GM12872 (cell line): ENCODE data around the gene NPFFR2.

Source experiments
- CTCF ChIP-seq: IDR thresholded peaks from 3 replicates; pipeline ENCODE4 v1.5.1; 2011; ENCODE audit warnings: low read depth, mild to moderate bottlenecking, low read length, moderate library complexity; ENCODE audit not compliant: insufficient read depth

The NPFFR2 gene

GRCh38 chr4:72019688-72020087, 12.1 kb upstream of the NPFFR2 start:
- no peak for TF ChIP-seq CTCF

GRCh38 chr4:72022553-72022952, 9.2 kb upstream of the NPFFR2 start:
- TF ChIP-seq CTCF, result no peak

- TF ChIP-seq CTCF, result no peak
Measured at GRCh38 chr4:72055566-72055965, 23.8 kb downstream of the NPFFR2 start.

GRCh38 chr4:72063726-72064125, 31.9 kb downstream of the NPFFR2 start:
- no peak for TF ChIP-seq CTCF

GRCh38 chr4:72067051-72067450, 35.3 kb downstream of the NPFFR2 start:
- TF ChIP-seq CTCF, result no peak

GRCh38 chr4:72073816-72074215, 42.0 kb downstream of the NPFFR2 start:
- TF ChIP-seq CTCF, result no peak

GRCh38 chr4:72076562-72076961, 44.8 kb downstream of the NPFFR2 start:
- TF ChIP-seq CTCF, result no peak

- TF ChIP-seq CTCF, result no peak
Measured at GRCh38 chr4:72077346-72077745, 45.5 kb downstream of the NPFFR2 start.
